ENCODE results near the gene SLC5A10. TPM values are rescaled to one million over a fixed set of nuclear protein-coding genes. Genes with fewer than 3 reads are reported as not detected.
A peak's percentile ranks its signal among the peaks of the same experiment; 100 is the strongest.
"Not testable (repeated sequence)": the region's sequence is repeated elsewhere in the genome, so short reads cannot be mapped to it uniquely, and the experiment has no call there.

Gene SLC5A10
- total RNA-seq (2014; rRNA removed; shearing (Covaris generic)) = 0.13 TPM in 1 of 2 replicates, not detected in the other

DNA sequence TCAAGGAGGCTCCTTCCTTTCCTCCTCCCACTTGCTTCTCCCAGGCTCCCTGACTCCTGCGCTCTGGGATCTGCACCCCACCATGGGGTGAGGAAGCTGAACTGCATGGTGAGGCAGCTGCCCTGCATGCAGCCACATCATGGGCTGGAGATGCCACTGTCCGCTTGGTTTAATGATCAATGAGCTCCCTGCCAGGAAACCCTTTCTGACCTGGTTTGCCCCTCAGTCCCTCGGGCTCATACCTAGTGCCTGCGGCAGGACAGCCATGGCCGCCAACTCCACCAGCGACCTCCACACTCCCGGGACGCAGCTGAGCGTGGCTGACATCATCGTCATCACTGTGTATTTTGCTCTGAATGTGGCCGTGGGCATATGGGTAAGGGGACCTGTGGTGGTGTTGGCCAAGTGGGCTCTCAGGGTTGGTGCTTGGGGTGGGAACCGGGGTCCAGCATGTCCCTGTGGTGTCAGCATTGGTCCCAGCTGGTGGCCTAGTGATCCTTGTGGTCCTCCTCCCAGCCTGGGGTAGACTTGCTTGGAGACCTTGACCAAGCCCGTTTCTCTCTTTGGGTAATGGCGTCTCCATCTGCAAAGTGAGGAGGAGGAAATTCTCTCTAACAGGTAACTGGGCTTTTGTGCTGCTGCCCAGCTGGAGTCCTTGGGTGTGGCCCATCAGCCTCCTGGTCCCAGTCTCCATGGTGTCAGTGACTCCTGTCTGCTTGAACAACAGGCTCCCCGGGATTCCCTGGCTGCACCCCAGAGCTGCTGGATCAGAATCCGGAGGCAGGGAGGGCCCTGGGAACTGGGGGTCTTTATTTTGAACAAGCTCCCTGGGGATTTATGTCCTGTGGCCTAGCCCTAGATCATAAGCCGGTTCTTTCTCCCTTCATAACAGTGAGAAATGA lies at the start of gene SLC5A10:
SLC5A10 (plus strand) TSS at position 225 of the 902 bp plus-strand sequence; CDS start at position 266, 41 bp downstream.
- no peaks in the 10 kb centered on the region for H3K4me1 ChIP-seq (replicated peaks)
- H3K4me3 ChIP-seq = no peak within 1 kb of the TSS
- no peaks in the 10 kb centered on the region; the same call in 1 of the 2 replicates for H3K27me3 ChIP-seq (replicated peaks)
- H3K9me3 ChIP-seq (replicated peaks) = no peaks in the 10 kb centered on the region
- no peaks in the 10 kb centered on the region for H3K36me3 ChIP-seq
- H3K27ac ChIP-seq = no peak within 1 kb of the TSS
- DNase-seq (ENCODE audit: low read depth in 1 of 2, low spot score in 2 of 2) = no peak

GRCh38 chr17:18904482-18904881 lies 47.5 kb upstream of the SLC5A10 start:
- H3K4me3 ChIP-seq = no peak overlapping the region
- H3K27me3 ChIP-seq (replicated peaks) = no peaks in the 10 kb centered on the region
- no peak for DNase-seq (ENCODE audit: low read depth in 1 of 2, low spot score in 2 of 2)
- no peaks in the 10 kb centered on the region for H3K9me3 ChIP-seq (replicated peaks)
- H3K36me3 ChIP-seq = peaks cover 16% of the 10 kb centered on the region
- H3K4me1 ChIP-seq (replicated peaks) = no peaks in the 10 kb centered on the region
- H3K27ac ChIP-seq = no peak overlapping the region

DNA sequence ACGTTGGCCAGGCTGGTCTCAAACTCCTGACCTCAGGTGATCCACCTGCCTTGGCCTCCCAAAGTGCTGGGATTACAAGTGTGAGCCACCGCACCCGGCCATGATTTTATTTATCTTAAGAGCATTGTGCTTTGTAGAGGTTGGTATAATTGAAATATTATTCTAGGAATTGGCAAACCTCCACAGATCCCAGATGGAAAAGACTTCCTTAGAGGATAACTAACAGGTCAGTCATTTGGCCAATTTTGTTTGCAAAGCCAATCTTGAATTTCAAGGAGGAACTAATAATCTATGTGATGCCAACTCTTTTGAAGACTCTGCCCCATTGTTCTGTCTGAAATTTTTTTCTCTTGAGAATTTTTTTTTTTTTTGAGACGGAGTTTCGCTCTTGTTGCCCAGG lies 46.7 kb upstream of the SLC5A10 start:
- no peak overlapping the region for H3K4me3 ChIP-seq
- no peak overlapping the region for H3K27ac ChIP-seq
- H3K9me3 ChIP-seq (replicated peaks) = no peaks in the 10 kb centered on the region
- no peak for DNase-seq (ENCODE audit: low read depth in 1 of 2, low spot score in 2 of 2)
- no peaks in the 10 kb centered on the region for H3K27me3 ChIP-seq (replicated peaks)
- H3K4me1 ChIP-seq (replicated peaks) = no peaks in the 10 kb centered on the region
- peaks cover 16% of the 10 kb centered on the region for H3K36me3 ChIP-seq

DNA sequence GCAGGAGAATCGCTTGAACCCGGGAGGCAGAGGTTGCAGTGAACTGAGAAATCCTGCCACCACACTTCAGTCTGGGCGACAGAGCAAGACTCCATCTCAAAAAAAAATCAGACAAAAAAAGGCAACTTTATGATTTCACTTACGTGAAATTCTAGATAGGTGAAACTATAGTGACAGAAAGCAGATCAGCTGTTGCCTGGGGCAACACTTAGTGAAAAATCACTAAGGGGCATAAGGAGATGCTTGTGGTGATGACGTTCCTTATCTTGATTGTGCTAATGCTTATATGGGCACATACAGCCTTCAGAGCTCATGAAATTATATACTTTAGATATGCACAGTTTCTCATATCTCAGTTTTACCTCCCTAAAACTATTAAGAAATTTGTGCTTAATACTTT lies 41.6 kb upstream of the SLC5A10 start:
- Histone ChIP-seq H3K27ac (no peak overlapping the region), H3K36me3 (peaks cover 5% of the 10 kb centered on the region; the same call in 1 of the 2 replicates)

GRCh38 chr17:18910881-18911280 lies 41.1 kb upstream of the SLC5A10 start:
- no peaks in the 10 kb centered on the region for H3K27me3 ChIP-seq (replicated peaks)
- DNase-seq (ENCODE audit: low read depth in 1 of 2, low spot score in 2 of 2) = no peak
- peaks cover 5% of the 10 kb centered on the region; the same call in 1 of the 2 replicates for H3K36me3 ChIP-seq
- H3K4me3 ChIP-seq = no peak overlapping the region
- no peak overlapping the region for H3K27ac ChIP-seq
- H3K9me3 ChIP-seq (replicated peaks) = no peaks in the 10 kb centered on the region
- no peaks in the 10 kb centered on the region for H3K4me1 ChIP-seq (replicated peaks)

More for the DNA sequence above, 41.6 kb upstream of the SLC5A10 start:
- Histone ChIP-seq H3K4me1 (replicated peaks) (no peaks in the 10 kb centered on the region), H3K9me3 (replicated peaks) (no peaks in the 10 kb centered on the region), H3K4me3 (no peak overlapping the region), H3K27me3 (replicated peaks) (no peaks in the 10 kb centered on the region)
- DNase-seq (ENCODE audit: low read depth in 1 of 2, low spot score in 2 of 2) = no peak

DNA sequence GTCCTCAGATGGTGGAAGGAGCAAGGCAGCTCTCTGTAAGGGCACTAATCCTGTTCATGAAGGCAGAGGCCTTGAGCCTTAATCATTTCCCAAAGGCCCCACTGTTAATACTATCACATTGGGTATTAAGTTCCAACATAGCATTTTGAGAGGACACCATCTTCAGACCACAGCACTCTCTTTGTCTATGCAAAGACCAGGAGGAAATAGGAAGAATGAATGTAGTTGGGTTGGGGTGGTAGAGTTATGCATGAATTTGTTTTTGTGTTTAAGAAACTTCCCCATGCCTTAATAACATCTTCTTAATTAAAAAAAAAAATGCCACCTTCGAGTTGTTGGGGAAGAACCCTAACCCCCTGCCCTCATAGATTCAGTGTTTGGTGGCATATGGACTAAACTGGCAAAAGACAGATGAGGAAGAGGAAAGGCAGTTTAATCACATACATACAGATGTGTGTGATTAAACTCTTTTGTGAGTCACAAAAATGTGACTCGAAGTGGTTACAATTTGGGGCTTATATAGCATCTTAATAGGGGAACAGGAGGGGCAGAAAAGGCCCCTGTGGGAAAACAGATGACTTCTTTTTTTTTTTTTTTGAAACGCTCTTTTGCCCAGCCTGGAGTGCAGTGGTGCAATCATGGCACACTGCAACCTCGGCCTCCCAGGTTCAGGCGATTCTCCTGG lies 35.0 kb upstream of the SLC5A10 start:
- Histone ChIP-seq H3K36me3 (peaks cover 4% of the 10 kb centered on the region; the same call in 1 of the 2 replicates), H3K27me3 (replicated peaks) (no peaks in the 10 kb centered on the region), H3K27ac (no peak overlapping the region), H3K4me3 (no peak overlapping the region), H3K4me1 (replicated peaks) (peaks cover 13% of the 10 kb centered on the region), H3K9me3 (replicated peaks) (no peaks in the 10 kb centered on the region)
- no peak for DNase-seq (ENCODE audit: low read depth in 1 of 2, low spot score in 2 of 2)

DNA sequence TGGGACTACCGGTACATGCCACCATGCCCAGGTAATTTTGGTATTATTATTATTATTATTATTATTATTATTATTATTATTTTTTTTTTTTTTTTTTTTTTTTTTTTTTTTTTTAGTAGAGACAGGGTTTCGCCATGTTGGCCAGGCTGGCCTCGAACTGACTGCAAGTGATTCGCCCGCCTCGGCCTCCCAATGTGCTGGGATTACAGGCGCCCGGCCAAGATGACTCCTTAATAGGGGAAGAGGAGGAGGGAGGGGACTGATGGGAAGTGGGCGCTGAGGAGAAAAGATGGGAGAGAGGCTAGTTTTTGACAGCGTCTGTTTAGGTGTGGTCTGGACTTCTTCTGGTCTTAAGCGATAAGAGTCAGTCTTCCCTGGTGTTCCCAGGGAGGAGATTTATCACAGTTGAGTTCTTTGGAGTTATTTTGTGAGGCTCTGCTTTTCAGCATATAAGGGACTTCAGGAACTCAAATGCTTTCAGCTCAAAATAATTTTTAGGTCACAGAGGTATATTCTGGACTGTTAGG lies 34.4 kb upstream of the SLC5A10 start:
- H3K9me3 ChIP-seq (replicated peaks) = no peaks in the 10 kb centered on the region
- peaks cover 4% of the 10 kb centered on the region; the same call in 1 of the 2 replicates for H3K36me3 ChIP-seq
- no peak for DNase-seq (ENCODE audit: low read depth in 1 of 2, low spot score in 2 of 2)
- H3K4me1 ChIP-seq (replicated peaks) = peaks cover 16% of the 10 kb centered on the region
- no peak overlapping the region for H3K27ac ChIP-seq
- no peaks in the 10 kb centered on the region for H3K27me3 ChIP-seq (replicated peaks)
- H3K4me3 ChIP-seq = no peak overlapping the region

DNA sequence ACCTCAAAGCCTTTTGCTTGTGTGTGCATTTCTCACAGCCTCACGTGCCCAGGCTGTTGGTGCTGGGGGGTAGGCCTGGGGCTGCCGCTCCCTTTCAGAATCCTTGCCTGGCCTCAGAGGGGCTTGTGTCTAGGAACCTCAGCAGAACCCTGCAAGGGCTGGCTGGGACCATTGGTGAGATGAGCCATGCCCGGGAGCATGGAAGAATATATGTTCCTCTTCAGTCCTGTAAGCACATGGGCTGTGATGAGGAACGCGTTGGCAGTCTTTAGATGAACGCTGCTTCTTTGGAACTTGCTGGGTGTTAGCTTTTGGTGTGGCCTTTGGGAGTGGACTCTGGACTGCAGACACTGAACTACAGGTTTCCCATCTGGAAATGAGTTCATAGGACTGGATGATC lies 32.0 kb upstream of the SLC5A10 start:
- Histone ChIP-seq H3K27ac (no peak overlapping the region), H3K36me3 (peaks cover 4% of the 10 kb centered on the region; the same call in 1 of the 2 replicates), H3K4me1 (replicated peaks) (peaks cover 16% of the 10 kb centered on the region), H3K9me3 (replicated peaks) (no peaks in the 10 kb centered on the region), H3K4me3 (no peak overlapping the region), H3K27me3 (replicated peaks) (no peaks in the 10 kb centered on the region)
- DNase-seq (ENCODE audit: low read depth in 1 of 2, low spot score in 2 of 2) = no peak

GRCh38 chr17:18920911-18921441 lies 31.0 kb upstream of the SLC5A10 start:
- Histone ChIP-seq H3K27me3 (replicated peaks) (no peaks in the 10 kb centered on the region), H3K4me3 (no peak overlapping the region), H3K9me3 (replicated peaks) (no peaks in the 10 kb centered on the region), H3K27ac (no peak overlapping the region), H3K4me1 (replicated peaks) (peaks cover 16% of the 10 kb centered on the region), H3K36me3 (peaks cover 7% of the 10 kb centered on the region; the same call in 1 of the 2 replicates)
- DNase-seq (ENCODE audit: low read depth in 1 of 2, low spot score in 2 of 2) = peak in 1 of 2 experiments; percentile 7

- Histone ChIP-seq H3K4me1 (replicated peaks) (peaks cover 16% of the 10 kb centered on the region), H3K36me3 (peaks cover 7% of the 10 kb centered on the region; the same call in 1 of the 2 replicates), H3K27me3 (replicated peaks) (no peaks in the 10 kb centered on the region), H3K4me3 (no peak overlapping the region), H3K27ac (no peak overlapping the region), H3K9me3 (replicated peaks) (no peaks in the 10 kb centered on the region)
- no peak for DNase-seq (ENCODE audit: low read depth in 1 of 2, low spot score in 2 of 2)
Observed at GRCh38 chr17:18921485-18921884, 30.5 kb upstream of the SLC5A10 start.

- H3K36me3 ChIP-seq = peaks cover 7% of the 10 kb centered on the region; the same call in 1 of the 2 replicates
- no peak overlapping the region for H3K27ac ChIP-seq
- no peaks in the 10 kb centered on the region for H3K9me3 ChIP-seq (replicated peaks)
- DNase-seq (ENCODE audit: low read depth in 1 of 2, low spot score in 2 of 2) = no peak
- H3K27me3 ChIP-seq (replicated peaks) = no peaks in the 10 kb centered on the region
- H3K4me3 ChIP-seq = no peak overlapping the region
- H3K4me1 ChIP-seq (replicated peaks) = peaks cover 16% of the 10 kb centered on the region
Observed at GRCh38 chr17:18921912-18922451, 30.0 kb upstream of the SLC5A10 start.

DNA sequence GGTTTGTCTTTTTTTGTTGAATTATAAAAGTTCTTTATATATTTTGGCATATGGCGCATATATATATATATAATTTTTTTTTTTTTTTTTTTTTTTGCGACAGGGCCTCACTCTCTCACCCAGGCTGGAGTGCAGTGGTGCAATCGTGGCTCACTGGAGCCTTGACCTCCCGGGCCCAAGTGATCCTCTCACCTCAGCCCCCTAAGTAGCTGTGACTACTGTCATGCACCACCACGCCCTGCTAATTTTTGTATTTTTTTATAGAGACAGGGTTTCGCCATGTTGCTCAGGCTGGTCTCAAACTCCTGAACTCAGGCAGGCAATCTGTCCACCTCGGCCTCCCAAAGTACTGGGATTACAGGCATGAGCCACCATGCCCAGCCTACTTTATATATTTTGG lies 29.4 kb upstream of the SLC5A10 start:
- not testable (repeated sequence) for H3K36me3 ChIP-seq; H3K4me3 ChIP-seq; H3K27me3 ChIP-seq (replicated peaks); H3K27ac ChIP-seq; H3K9me3 ChIP-seq (replicated peaks); DNase-seq (ENCODE audit: low read depth in 1 of 2, low spot score in 2 of 2)
- peaks cover 16% of the 10 kb centered on the region for H3K4me1 ChIP-seq (replicated peaks)

- no peak for DNase-seq (ENCODE audit: low read depth in 1 of 2, low spot score in 2 of 2)
- Histone ChIP-seq H3K4me1 (replicated peaks) (peaks cover 16% of the 10 kb centered on the region), H3K9me3 (replicated peaks) (no peaks in the 10 kb centered on the region), H3K36me3 (0 out of 2 replicates have a peak, but pooled peaks cover 8% of the 10 kb centered on the region), H3K4me3 (no peak overlapping the region), H3K27ac (no peak overlapping the region), H3K27me3 (replicated peaks) (no peaks in the 10 kb centered on the region)
Observed at GRCh38 chr17:18925187-18925586, 26.8 kb upstream of the SLC5A10 start.

Measured in SJSA1 (cell line).